KG1 (cell line): ENCODE measurements around the gene RNF13.
"Not testable (repeated sequence)": the region's sequence is repeated elsewhere in the genome, so short reads cannot be mapped to it uniquely, and the experiment has no call there.

Experiments
- DNase-seq: peaks from one replicate; lab custom pipeline; 2025; lab: John Stamatoyannopoulos, UW

RNF13 gene

GRCh38 chr3:149839896-149840295 lies 26.9 kb downstream of the RNF13 start:
- DNase-seq, result no peak

GRCh38 chr3:149843502-149843901 lies 30.5 kb downstream of the RNF13 start:
- DNase-seq, result no peak

DNA sequence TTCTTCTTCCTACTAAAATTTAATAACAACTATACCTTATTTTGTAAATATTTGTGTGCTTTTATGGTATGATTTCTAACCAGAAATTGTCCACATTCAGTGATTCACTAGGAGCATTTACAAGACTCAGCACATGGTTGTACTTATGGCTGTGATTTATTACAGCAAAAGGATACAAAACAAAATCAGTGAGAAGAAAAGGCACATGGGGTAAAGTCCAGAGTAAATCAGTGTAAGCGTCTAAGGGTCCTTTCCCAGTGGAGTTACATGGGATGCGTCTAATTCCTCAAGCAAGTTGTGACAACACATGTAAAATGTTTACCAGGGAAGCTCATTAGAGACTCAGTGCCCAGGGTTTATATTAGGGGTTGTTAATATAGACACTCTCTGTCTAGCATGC lies 31.1 kb downstream of the RNF13 start:
- no peak for DNase-seq

DNA sequence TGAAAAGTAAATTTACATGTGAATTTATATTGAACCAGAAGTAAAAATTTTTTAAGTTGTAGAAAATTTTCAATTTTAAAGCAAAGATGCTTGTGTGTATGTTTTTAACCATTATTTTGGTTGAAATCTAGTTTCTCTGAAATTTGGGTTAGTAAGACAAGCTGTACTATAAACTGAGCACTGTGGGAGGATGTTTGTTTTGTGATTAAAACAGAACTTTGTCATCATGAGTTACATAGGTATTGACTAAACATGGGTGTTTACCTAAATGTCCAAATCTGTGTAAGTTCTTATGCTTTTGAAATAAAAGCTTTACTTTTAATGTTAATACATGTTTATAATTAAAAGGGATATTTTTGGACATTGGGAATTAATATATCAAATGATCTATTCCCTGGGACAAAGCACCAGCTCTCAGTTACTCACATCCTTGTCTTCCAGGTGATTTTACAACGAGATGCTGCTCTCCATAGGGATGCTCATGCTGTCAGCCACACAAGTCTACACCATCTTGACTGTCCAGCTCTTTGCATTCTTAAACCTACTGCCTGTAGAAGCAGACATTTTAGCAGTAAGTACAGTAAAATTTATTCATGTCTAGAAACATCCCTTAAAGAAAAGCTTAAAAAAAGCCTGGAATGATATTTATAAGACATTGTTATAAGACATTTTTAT lies 32.7 kb downstream of the RNF13 start:
- DNase-seq, result no peak

- peak; percentile 7 for DNase-seq
These were observed 35.2 kb downstream of the RNF13 start for GRCh38 chr3:149848238-149848637.

DNA sequence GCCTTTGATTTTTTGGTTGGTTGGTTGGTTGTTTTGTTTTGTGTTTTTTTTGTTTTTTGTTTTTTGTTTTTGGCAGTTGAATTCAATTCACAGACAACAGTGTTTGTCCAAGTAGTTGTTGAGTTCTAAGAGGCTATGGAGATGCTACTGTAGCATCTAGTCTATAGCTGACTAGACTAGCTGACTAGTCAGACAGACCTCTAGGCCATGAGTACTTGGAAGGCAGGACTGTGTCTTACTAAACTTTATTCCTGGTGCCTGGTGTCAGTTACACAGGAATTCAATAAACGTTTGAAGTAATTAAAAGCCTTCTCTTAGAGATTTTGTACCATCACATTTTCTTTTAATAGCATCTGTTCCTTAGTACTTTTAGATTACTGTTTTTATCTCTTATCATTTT lies 35.7 kb downstream of the RNF13 start:
- no peak for DNase-seq

DNA sequence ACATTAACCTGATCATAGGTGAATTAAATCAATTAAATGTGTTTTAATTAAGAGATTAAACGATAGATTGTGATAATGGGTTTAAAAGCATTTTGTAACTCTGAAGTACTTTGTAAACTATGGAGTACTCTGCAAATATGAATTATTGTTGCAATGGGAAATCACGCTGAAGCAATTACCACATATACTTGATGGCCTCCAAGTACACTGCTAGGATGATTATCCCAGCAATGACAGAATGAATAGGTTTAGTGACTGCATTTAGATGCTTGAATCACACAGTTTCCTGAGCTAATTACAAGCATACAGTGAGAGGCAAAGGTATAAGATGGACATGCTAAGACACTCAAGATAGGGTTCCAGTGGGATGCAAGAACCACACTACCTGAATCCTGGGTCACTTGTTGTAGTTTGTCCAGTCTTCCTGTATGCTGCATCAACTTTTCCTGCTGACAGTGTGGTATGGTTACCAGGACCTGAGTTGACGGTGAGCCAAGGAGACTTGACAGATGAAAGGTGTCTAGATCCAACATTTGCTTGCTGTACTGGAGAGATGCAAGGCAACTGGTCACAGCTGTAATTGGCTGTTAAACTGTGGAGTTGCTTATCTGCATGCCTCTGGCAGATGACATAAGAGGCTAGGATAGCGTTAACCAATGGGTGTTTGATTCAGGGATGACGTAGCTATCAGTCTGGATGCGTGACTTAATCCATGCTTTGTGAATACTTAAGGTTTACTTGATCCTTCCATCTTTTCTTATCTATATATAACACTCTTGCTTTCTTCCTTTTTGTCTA lies 38.0 kb downstream of the RNF13 start:
- DNase-seq, result no peak

- DNase-seq, result no peak
These were observed 45.9 kb downstream of the RNF13 start for GRCh38 chr3:149858911-149859310.

DNA sequence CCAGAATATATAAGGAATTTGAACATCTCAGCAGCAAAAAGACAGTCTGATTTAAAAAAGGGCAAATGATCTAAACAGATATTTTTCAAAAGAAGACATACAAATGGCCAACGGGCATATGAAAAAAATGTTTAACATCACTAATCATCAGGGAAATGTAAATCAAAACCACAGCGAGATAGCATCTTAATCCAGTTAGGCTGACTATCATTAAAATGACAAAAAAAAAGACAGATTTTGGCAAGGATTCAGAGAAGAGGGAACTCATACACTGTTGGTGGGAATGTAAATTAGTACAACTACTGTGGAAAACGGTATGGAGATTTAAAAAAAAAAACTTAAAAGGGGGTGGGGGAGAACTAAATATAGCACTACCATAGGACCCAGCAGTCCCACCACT lies 47.9 kb downstream of the RNF13 start:
- DNase-seq, result no peak

DNA sequence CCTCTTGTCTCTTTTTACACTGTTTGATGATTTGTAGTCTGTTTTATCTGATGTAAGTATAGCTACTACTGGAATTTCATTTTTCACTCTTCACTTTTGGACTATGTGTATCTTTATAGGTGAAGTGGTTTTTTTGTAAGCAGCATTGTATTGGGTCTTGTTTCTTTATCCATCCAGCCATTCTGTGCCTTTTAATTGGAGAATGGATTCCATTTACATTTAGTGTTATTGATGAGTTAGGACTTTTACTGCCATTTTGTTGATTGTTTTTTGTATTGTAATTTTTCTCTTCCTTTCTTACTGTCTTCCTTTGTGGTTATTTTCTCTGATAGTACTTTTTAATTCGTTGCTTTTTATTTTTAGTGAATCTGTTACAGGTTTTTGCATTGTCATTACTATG lies 54.5 kb downstream of the RNF13 start:
- no peak for DNase-seq

DNA sequence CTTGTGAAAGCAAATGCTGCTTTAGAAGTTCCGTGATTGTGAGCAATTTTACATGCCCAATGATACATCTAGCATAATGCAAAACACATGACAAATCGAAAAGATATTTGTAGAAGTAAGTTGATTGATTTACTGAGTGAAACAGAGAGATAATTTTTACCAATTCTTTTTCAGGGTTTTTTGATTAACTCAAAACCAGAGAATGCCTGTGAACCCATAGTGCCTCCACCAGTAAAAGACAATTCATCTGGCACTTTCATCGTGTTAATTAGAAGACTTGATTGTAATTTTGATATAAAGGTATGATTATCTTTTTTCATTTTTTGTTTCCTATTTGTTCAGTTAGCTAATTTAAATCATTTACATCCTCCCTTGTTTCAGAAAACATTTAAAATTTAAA lies 58.8 kb downstream of the RNF13 start:
- no peak for DNase-seq

DNA sequence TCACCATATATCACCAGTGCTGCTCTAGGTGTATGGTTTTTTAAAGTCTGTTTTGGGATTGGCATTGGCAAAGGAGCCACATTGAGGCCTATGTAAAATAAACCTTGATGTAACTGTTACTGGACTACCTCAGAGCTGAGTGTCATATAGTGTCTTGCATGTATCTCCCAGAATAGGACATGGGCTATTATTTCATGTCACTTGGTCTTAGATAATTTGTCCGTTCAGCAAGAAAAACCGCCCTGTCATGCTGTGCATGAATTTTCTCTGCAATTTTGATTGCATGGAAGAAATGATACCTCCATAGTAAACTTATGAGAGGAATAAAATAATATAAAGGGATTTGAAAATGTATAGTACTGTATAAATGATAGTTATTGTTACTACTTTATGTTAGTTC lies 59.6 kb downstream of the RNF13 start:
- no peak for DNase-seq

DNA sequence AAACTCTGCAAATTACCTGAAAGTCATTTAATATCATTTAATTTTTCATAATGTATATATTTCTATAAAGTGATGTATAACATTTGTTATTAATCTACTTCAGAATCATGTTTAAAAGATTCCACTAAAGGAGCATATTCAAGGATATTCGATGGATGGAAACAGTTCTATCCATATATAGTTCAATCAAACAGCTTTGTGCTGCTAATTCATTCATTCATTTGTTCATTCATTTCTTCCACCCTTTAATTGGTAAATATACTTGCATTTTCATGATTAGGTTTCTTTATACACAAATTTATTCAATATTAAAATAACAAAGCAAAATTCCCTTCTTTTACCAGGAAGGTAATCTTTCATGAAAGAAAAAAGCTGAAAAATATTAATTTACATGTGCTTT lies 64.7 kb downstream of the RNF13 start:
- DNase-seq, result no peak

GRCh38 chr3:149879872-149880271 lies 66.9 kb downstream of the RNF13 start:
- peak; percentile 30 for DNase-seq

DNA sequence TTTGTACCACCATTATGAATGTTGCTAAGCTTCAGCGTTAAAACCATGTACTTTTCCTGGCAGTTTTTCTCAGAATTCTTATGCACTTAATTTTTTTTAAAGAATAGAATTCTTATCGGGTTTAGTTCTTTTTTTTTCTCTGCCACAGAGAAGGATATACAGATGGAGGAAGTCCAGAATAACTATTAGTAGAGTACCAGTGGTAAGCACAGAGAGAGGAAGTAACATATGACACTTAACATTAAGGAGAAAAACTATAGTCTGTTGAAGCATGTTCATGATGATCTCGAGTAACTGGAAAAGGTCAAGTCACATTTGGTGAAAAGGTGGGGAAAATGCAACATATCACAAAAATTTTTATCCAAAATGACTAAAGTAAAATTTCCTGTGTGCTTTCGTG lies 68.9 kb downstream of the RNF13 start:
- no peak for DNase-seq

GRCh38 chr3:149883134-149883533 lies 70.1 kb downstream of the RNF13 start:
- DNase-seq, result no peak

DNA sequence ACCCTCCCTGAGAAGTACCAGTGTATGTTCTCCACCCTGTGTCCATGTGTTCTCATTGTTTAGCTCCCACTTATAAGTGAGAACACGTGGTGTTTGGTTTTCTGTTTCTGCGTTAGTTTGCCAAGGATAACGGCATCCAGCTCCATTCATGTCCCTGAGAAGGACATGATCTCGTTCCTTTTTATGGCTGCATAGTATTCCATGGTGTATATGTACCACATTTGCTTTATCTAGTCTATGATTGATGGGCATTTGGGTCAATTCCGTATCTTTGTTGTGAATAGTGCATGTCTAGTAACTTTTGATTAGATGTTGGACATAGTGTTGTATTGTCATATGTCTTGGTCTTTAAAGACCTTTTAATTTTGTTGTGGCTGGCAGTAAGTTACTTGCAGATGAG lies 70.8 kb downstream of the RNF13 start:
- DNase-seq, result not testable (repeated sequence)

- DNase-seq, result not testable (repeated sequence)
These were observed 71.8 kb downstream of the RNF13 start for GRCh38 chr3:149884848-149885247.

DNA sequence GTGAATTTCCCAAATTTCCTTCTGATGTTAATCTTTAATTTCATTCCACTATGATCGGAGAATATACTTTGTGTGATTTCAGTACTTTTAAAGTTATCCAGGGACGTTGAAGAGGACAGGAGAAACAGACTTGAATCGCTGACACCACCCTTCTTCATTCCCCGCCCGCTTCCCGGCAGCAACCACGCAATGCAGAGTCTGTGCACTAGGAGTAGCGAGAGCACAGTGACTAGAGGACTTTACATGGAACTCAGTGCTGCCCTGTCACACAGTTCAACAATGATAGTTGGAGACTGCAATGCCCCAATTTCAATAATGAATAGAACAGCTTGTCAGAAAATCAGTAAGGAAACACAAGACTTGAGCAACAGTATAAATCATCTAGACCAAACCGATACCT lies 73.9 kb downstream of the RNF13 start:
- DNase-seq, result no peak

DNA sequence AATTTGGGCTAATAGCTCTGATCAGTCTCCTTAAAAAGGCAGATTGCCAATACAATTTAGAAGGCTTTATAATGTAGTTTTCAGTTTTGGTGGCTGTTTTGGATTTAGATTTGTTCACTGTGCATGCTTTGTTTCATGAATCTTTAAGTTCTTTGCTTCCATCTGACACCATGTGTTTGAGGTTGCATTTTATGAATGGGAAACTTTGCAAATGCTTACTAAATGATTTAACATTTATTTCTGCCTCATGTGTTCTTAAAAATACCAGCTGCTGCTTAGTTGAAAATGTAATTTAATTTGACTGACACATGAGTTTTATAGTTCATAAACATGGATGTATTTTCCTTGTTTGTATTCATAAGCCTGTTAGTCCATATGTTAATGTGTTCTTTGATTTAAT lies 78.6 kb downstream of the RNF13 start:
- no peak for DNase-seq

DNA sequence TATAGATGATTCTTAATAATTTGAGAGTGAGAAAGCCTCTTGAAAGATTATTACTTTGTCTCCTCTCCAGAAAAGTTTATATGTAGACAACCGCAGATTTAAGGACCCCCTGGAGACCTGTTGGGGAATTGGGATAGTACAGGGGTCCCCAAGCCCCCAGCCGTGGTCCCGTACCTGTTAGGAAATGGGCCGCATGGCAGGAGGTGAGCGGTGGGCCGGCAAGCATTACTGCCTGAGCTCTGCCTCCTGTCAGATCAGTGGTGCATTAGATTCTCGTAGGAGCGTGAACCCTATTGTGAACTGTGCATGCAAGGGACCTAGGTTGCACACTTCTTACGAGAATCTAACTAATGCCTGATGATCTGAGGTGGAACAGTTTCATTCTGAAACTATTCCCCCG lies 79.4 kb downstream of the RNF13 start:
- no peak for DNase-seq

GRCh38 chr3:149894205-149894604 lies 81.2 kb downstream of the RNF13 start:
- DNase-seq, result no peak

- DNase-seq, result no peak
These were observed 82.3 kb downstream of the RNF13 start for GRCh38 chr3:149895339-149895738.

DNA sequence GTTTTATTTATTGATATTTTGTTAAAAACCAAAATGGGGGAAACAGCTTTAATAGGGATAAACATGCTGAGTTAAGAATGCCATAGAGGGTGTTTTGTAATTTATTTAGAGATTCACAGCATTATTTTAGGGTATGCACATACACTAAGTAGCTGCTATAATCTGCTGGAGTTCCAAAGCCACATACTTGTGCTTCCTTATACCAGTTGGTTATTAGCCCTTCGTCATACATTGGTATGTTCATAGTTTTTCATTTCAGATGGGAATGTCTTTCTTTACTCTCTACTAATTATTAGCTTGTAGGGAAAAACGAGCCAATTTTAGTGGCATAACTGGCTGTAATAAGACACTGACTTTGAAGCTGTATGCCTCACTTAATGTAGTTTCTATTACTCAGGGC lies 82.8 kb downstream of the RNF13 start:
- no peak for DNase-seq
